ENCODE data around the gene NFILZ.

DNA sequence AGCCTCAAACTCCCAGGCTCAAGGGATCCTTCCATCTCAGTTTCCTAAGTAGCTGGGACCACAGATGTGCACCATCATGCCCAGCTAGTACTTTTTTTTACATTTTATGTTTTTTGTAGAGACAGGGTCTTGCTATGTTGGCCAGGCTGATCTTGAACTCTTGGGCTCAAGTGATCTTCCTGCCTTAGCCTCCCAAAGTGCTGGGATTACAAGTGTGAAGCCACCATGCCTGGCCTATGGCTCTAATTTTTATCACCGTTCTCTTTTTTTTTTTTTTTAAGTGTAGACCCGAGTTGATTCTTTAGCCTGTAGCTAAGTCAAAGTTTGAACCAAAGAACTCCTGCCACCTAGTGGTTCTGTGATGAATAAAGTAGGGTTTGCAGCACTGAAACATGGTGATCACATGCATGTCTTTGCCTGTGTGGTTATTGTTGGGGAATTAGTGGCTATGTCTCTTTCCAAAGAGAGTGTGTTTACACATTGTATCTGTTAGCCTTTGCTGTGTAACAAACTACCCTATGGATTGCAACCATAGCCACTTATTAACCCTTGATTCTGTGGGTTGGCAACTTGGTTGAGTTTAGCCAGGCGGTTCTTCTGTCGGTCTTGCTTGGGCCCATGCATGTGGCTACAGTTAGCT, 11.6 kb downstream of the NFILZ start:
- no peak for TF ChIP-seq YY1 (tag by site-specific recombination; IDR thresholded peaks at IDR 0.05)
- TF ChIP-seq, protein P1, sequence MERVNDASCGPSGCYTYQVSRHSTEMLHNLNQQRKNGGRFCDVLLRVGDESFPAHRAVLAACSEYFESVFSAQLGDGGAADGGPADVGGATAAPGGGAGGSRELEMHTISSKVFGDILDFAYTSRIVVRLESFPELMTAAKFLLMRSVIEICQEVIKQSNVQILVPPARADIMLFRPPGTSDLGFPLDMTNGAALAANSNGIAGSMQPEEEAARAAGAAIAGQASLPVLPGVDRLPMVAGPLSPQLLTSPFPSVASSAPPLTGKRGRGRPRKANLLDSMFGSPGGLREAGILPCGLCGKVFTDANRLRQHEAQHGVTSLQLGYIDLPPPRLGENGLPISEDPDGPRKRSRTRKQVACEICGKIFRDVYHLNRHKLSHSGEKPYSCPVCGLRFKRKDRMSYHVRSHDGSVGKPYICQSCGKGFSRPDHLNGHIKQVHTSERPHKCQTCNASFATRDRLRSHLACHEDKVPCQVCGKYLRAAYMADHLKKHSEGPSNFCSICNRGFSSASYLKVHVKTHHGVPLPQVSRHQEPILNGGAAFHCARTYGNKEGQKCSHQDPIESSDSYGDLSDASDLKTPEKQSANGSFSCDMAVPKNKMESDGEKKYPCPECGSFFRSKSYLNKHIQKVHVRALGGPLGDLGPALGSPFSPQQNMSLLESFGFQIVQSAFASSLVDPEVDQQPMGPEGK (tag by site-specific recombination; IDR thresholded peaks at IDR 0.05) = no peak
- no peak for TF ChIP-seq ZNF596 (tag by site-specific recombination; IDR thresholded peaks at IDR 0.05)
- no peak for TF ChIP-seq ZNF707 (tag by site-specific recombination; IDR thresholded peaks at IDR 0.05)
- TF ChIP-seq ZNF239 (tag by site-specific recombination; IDR thresholded peaks at IDR 0.05) = no peak
- no peak for TF ChIP-seq ZBTB21 (tag by site-specific recombination; IDR thresholded peaks at IDR 0.05)
- TF ChIP-seq ZNF571 (tag by site-specific recombination; IDR thresholded peaks at IDR 0.05) = no peak
- TF ChIP-seq, protein P2, sequence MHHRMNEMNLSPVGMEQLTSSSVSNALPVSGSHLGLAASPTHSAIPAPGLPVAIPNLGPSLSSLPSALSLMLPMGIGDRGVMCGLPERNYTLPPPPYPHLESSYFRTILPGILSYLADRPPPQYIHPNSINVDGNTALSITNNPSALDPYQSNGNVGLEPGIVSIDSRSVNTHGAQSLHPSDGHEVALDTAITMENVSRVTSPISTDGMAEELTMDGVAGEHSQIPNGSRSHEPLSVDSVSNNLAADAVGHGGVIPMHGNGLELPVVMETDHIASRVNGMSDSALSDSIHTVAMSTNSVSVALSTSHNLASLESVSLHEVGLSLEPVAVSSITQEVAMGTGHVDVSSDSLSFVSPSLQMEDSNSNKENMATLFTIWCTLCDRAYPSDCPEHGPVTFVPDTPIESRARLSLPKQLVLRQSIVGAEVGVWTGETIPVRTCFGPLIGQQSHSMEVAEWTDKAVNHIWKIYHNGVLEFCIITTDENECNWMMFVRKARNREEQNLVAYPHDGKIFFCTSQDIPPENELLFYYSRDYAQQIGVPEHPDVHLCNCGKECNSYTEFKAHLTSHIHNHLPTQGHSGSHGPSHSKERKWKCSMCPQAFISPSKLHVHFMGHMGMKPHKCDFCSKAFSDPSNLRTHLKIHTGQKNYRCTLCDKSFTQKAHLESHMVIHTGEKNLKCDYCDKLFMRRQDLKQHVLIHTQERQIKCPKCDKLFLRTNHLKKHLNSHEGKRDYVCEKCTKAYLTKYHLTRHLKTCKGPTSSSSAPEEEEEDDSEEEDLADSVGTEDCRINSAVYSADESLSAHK (tag by site-specific recombination; IDR thresholded peaks at IDR 0.05) = no peak
- TF ChIP-seq, protein P3, sequence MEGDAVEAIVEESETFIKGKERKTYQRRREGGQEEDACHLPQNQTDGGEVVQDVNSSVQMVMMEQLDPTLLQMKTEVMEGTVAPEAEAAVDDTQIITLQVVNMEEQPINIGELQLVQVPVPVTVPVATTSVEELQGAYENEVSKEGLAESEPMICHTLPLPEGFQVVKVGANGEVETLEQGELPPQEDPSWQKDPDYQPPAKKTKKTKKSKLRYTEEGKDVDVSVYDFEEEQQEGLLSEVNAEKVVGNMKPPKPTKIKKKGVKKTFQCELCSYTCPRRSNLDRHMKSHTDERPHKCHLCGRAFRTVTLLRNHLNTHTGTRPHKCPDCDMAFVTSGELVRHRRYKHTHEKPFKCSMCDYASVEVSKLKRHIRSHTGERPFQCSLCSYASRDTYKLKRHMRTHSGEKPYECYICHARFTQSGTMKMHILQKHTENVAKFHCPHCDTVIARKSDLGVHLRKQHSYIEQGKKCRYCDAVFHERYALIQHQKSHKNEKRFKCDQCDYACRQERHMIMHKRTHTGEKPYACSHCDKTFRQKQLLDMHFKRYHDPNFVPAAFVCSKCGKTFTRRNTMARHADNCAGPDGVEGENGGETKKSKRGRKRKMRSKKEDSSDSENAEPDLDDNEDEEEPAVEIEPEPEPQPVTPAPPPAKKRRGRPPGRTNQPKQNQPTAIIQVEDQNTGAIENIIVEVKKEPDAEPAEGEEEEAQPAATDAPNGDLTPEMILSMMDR (tag by site-specific recombination; IDR thresholded peaks at IDR 0.05) = no peak
- no peak for TF ChIP-seq ZBTB7A (tag by site-specific recombination; IDR thresholded peaks at IDR 0.05; ENCODE audit: low read depth)
- TF ChIP-seq, protein P4, sequence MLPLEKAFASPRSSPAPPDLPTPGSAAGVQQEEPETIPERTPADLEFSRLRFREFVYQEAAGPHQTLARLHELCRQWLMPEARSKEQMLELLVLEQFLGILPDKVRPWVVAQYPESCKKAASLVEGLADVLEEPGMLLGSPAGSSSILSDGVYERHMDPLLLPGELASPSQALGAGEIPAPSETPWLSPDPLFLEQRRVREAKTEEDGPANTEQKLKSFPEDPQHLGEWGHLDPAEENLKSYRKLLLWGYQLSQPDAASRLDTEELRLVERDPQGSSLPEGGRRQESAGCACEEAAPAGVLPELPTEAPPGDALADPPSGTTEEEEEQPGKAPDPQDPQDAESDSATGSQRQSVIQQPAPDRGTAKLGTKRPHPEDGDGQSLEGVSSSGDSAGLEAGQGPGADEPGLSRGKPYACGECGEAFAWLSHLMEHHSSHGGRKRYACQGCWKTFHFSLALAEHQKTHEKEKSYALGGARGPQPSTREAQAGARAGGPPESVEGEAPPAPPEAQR (tag by site-specific recombination; IDR thresholded peaks at IDR 0.05) = no peak
- TF ChIP-seq, protein P5, sequence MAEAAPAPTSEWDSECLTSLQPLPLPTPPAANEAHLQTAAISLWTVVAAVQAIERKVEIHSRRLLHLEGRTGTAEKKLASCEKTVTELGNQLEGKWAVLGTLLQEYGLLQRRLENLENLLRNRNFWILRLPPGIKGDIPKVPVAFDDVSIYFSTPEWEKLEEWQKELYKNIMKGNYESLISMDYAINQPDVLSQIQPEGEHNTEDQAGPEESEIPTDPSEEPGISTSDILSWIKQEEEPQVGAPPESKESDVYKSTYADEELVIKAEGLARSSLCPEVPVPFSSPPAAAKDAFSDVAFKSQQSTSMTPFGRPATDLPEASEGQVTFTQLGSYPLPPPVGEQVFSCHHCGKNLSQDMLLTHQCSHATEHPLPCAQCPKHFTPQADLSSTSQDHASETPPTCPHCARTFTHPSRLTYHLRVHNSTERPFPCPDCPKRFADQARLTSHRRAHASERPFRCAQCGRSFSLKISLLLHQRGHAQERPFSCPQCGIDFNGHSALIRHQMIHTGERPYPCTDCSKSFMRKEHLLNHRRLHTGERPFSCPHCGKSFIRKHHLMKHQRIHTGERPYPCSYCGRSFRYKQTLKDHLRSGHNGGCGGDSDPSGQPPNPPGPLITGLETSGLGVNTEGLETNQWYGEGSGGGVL (tag by site-specific recombination; IDR thresholded peaks at IDR 0.05) = no peak

All from HEK293 (cell line).